HG02981 (cell line): ENCODE data around the gene ZNF682.
"Not testable (repeated sequence)": the region's sequence is repeated elsewhere in the genome, so short reads cannot be mapped to it uniquely, and the experiment has no call there.

Experiments
- ATAC-seq: cut with Tn5 transposase; IDR thresholded peaks from one replicate; pipeline ENCODE4 v1.9.1; 2021; ENCODE audit warnings: mild to moderate bottlenecking, moderate library complexity; ENCODE audit not compliant: unreplicated experiment

ZNF682 gene

GRCh38 chr19:20039203-20039723 lies at the start of gene ZNF682:
TSS of gene ZNF682 (minus strand) at chr19:20039505. CDS start at chr19:20039345, 160 bp downstream.
- peak; percentile 98 for ATAC-seq

- not testable (repeated sequence) for ATAC-seq
Measured at GRCh38 chr19:20082876-20083275, 43.6 kb upstream of the ZNF682 start.

- not testable (repeated sequence) for ATAC-seq
Measured at GRCh38 chr19:20082232-20082833, 43.0 kb upstream of the ZNF682 start.

GRCh38 chr19:20080656-20081055 lies 41.4 kb upstream of the ZNF682 start:
- ATAC-seq, result no peak

DNA sequence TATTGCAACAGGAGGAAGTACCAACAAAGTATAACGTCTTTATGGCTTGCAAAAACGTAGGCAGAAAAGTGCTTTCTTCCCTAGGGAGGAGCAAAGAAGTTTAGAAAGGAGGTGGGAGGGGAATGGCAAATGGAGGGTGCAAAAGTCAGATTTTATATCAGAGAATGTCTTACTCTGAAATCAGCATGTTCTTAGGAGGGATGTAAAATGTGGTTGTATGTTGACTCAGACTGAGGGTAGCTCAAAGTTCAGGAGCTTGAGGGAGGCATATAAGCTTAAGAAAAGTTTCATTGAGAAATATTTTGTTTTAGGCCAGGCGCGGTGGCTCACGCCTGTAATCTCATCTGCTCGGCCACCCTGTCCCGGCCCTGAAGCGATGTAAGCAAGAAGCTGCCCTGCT lies 40.2 kb upstream of the ZNF682 start:
- ATAC-seq, result no peak

DNA sequence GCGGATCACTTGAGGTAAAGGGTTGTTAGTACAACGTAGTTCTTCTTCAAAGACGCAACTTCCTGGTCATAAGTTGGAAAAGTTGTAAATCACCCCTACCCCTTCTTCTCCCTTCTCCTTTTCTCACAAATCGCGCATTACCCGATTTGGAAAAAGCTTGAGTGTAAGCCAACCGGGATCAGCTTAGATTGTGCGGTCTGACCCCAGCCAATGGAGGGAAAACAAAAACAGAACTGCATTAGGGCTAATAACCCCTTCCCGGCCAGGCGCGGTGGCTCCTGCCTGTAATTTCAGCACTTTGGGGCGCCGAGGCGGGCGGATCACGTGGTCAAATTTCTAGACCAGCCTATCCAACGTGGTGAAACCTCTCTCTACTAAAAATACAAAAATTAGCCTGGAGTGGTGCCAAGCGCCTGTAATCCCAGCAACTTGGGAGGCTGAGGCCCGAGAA lies 39.3 kb upstream of the ZNF682 start:
- no peak for ATAC-seq

DNA sequence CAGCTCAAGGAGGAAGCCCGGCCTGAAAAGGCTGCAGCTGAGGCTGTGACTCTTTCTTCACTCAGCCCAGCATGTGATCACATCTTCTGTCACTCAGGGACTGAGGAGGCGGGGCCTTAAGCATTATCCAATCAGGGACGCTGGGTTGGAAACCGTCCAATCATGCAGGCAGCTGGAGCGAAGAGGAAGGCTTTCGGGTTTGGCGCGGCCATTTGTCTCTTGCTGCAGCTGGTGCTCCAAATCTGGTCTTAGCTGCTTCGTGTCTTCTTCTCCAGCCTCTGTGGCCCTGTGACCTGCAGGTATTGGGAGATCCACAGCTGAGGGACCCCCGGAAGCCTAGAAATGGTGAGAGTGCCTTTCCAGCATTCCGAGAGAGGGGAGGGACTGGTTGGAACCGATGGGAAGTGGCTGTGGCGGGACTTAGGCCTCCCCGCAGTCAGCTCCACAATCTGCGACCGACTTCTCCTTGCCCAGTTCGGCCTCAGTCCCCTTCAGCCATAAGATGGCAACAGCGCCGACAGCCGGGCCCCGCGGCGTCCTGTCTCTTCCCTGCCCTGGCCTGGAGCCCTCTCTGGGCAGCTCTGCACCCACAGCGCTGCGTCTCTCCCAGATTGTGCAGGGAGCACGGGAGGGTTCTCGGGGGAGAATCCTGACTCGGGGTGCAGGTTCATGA lies 38.6 kb upstream of the ZNF682 start, which contains the start of gene ZNF90:
TSS of gene ZNF90 (plus strand) at position 210 of the 673 bp plus-strand sequence. CDS start at position 343, 133 bp downstream.
- ATAC-seq, result peak; percentile 96

- ATAC-seq, result no peak
Measured at GRCh38 chr19:20072936-20073335, 33.6 kb upstream of the ZNF682 start.

DNA sequence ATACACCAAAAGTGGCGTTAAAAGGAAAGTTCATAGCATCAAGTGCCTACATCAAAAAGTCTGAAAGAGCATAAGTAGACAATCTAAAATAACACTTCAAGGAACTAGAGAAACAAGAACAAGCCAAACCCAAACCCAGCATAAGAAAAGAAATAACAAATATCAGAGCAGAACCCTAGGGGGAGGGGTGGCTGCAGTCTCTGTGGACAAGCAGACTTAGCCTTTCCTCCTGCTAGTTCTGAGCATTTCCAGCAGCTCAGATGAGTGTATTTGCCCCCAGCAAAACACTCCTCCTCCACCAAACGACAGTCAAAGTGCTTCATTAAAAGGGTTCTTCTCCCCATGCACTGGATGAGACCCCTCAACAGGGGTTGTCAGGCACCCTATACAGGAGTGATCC lies 31.4 kb upstream of the ZNF682 start:
- ATAC-seq, result no peak

DNA sequence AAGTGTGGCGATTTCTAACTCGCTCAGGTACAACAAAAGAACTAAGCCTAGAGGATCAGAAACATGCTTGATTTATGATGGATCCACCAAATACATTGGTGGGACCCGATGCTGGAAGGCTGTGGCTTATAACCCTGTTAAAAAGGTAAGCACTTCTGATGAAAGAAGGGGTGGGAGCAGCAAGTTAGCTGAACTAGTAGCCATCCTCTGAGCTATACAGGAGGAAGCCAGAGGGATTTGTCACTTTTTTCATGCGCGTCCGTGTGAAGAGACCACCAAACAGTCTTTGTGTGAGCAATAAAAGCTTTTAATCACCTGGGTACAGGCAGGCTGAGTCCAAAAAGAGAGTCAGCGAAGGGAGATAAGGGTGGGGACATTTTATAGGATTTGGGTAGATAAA lies 29.3 kb upstream of the ZNF682 start:
- ATAC-seq, result not testable (repeated sequence)

DNA sequence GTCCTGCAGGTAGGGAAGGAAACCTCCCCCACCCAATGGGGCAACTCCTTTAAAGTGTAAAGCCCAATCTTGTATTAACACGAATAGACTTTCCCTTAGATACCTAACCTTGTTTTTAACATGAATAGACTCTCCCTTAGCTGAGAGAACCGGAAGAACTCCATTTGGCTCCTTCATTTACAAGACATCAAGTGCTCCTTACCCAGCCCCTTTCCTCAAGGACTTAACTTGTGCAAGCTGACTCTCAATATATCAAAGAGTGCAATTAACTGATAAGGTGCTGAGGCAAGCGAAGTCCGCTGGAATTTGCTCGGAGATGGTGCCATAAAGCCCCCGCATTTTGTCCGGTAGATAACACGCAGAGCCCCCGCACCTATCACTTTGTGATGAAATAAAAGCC lies 28.6 kb upstream of the ZNF682 start:
- ATAC-seq, result no peak

- ATAC-seq, result no peak
Measured at GRCh38 chr19:20066861-20067260, 27.6 kb upstream of the ZNF682 start.

DNA sequence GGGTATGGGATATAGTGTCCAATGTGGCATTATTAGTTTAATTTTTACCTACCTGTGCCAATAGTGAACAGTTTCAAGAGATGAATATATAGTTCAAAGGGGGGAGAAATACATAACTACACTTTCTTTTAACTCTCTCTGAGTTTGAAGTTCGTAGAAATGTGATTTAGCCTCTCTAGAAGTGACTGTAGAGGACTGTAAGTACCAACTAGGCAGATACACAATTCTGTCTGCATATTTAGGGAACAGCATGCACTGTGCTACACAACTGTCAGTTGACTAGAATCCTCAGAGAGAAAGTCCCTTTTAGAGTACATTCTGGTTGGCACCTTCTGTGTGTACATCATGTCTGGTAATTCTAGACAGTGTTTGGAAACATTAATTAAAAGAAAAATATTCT lies 21.0 kb upstream of the ZNF682 start:
- no peak for ATAC-seq

GRCh38 chr19:20058738-20059137 lies 19.4 kb upstream of the ZNF682 start:
- ATAC-seq, result not testable (repeated sequence)

DNA sequence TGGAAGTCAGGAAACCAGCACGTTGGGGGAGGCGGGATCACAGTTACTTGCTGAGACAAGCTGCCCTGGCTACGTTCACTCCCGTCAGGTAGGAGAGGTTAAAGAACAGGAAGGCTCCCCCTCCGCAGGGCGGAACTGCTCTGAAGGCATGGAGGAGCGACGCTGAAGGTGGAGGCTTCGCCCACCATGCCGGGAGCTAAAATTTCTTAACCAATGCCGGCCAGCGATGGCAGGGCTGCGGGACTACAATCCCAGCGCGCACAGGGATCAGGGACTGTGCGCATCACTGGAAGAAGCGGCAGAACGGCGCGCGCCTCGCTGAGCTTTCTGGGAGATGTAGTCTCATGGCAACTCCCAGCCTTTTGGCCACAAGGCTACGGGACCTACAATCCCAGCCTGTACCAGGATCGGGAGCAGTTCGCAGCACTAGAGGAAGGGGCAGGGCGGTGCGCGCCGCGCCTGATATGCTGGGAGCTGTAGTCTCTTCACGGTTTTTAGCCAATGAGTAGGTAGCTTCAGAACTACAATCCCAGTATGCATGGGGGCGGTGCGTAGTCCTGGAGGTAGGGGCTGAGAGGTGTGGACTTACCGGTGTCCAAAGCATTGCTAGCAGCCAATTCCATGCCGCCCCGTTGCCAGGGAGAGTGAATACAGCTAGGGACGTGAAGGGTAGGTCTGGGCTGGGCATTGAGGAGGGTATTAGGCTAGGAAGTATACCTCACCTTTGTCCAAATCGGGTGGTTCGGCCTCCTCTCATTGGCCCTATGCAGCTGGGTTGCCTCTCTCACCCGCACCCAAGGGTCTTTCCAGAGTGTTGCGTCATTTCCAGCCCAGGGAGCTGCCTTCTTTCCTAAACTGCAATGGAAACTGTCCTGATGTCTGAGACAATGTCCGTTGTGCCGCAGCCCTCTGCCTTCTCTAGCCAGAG lies 12.8 kb upstream of the ZNF682 start:
- ATAC-seq, result peak; percentile 81

- ATAC-seq, result not testable (repeated sequence)
Measured at GRCh38 chr19:20045742-20046141, 6.4 kb upstream of the ZNF682 start.

DNA sequence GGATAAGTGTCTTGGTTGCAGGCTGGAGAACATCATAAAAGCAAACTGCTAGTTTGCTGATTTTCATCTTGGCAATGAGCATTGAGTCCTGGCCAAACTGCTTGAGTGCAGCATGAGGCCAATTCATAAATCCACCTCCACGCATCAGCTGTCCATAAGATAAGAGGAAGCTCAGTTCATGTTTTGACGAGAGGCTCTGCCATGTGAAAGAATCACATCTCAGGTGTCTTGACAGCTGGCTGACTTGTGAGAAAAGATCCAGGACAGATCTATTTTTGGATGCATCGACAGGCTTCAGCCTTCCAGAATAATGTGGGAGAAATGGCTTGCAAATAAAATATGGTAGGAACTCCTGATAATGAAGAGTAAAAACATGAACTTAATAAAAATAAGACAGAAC lies 5.4 kb upstream of the ZNF682 start:
- ATAC-seq, result no peak

- no peak for ATAC-seq
Measured at GRCh38 chr19:20038358-20039202, 725 bp downstream of the ZNF682 start.

GRCh38 chr19:20035935-20036334 lies 3.4 kb downstream of the ZNF682 start:
- ATAC-seq, result no peak

DNA sequence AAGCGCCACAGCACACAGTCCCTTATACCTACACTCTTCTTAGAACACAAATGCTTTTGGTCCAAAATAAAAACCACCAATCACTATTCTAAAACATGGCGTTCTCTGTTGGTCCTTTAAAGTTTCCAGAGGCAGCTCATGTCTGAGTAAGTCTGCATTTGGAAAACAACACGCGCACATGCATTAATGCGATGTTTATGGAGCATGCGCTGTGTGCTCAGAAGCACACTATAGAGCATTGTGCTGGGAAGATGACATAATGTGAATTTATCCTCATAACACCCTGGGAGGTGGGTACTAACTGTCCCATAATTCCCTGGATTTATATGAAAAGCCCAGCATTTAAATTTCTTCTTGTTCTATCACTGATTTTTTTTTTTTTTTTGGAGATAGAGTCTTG lies 10.7 kb downstream of the ZNF682 start:
- no peak for ATAC-seq
